Hepatocyte (in vitro differentiated cells): ENCODE measurements around the gene SCML1.

Source experiments
- EZH2 ChIP-seq: fragments of 200-600 bp; sonication (generic); IDR thresholded peaks from 2 replicates; pipeline ENCODE4 v1.6.1; 2016; ENCODE audit warnings: antibody characterized with exemption, mild to moderate bottlenecking, borderline replicate concordance
- TF ChIP-seq, protein P1 (sequence below): fragments of 200-600 bp; sonication (generic); IDR thresholded peaks from 2 replicates; pipeline ENCODE4 v1.5.1; 2016; ENCODE audit warnings: antibody characterized with exemption, mild to moderate bottlenecking; ENCODE audit not compliant: poor library complexity

DNA sequence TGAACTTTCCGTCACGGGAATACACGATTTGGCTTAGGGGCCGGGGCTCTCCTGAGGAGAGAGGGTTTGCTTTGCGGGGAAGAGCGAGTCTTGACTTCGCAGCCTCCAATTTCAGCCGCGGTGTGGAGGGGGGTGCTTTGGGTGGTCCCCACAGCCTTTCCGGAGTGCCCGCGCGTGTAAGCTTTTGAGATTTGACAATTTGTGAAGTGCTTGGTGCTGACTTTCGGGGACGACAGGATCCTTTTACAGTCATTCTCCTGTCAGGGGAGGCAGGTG is 355 bp downstream of the SCML1 start:
- TF ChIP-seq, protein P1, sequence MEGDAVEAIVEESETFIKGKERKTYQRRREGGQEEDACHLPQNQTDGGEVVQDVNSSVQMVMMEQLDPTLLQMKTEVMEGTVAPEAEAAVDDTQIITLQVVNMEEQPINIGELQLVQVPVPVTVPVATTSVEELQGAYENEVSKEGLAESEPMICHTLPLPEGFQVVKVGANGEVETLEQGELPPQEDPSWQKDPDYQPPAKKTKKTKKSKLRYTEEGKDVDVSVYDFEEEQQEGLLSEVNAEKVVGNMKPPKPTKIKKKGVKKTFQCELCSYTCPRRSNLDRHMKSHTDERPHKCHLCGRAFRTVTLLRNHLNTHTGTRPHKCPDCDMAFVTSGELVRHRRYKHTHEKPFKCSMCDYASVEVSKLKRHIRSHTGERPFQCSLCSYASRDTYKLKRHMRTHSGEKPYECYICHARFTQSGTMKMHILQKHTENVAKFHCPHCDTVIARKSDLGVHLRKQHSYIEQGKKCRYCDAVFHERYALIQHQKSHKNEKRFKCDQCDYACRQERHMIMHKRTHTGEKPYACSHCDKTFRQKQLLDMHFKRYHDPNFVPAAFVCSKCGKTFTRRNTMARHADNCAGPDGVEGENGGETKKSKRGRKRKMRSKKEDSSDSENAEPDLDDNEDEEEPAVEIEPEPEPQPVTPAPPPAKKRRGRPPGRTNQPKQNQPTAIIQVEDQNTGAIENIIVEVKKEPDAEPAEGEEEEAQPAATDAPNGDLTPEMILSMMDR = no peak
- TF ChIP-seq EZH2 = no peak
